Choroid plexus epithelial cell (primary cell): ENCODE measurements around the gene EMC10.
"Not testable (repeated sequence)": the region's sequence is repeated elsewhere in the genome, so short reads cannot be mapped to it uniquely, and the experiment has no call there.

Experiments used
- DNase-seq: peaks from one replicate; pipeline ENCODE4 v3.0.0-alpha.2; 2010; ENCODE audit warnings: low read depth
- H3K4me3 ChIP-seq: 2 replicates; pipeline ENCODE4 v1.5.1; 2011; ENCODE audit warnings: low read depth, mild to moderate bottlenecking, control low read depth, low read length, moderate library complexity
- CTCF ChIP-seq: conservative IDR thresholded peaks from 2 replicates; pipeline ENCODE4 v1.5.1; 2011; ENCODE audit warnings: low read depth, mild to moderate bottlenecking, control low read depth, inconsistent platforms, low read length, moderate library complexity

The EMC10 gene

GRCh38 chr19:50432221-50433028 is 43.9 kb upstream of the EMC10 start, which contains the start of gene MYBPC2:
Gene MYBPC2 (plus strand): TSS chr19:50432892. CDS start chr19:50432954, 62 bp downstream.
- peak; percentile 69 for DNase-seq
- peak within 1 kb of the TSS; percentile 63 for H3K4me3 ChIP-seq
- TF ChIP-seq CTCF, result no peak

GRCh38 chr19:50433201-50434180 is 42.8 kb upstream of the EMC10 start:
- no peak for TF ChIP-seq CTCF
- H3K4me3 ChIP-seq, result no peak overlapping the region
- no peak for DNase-seq

DNA sequence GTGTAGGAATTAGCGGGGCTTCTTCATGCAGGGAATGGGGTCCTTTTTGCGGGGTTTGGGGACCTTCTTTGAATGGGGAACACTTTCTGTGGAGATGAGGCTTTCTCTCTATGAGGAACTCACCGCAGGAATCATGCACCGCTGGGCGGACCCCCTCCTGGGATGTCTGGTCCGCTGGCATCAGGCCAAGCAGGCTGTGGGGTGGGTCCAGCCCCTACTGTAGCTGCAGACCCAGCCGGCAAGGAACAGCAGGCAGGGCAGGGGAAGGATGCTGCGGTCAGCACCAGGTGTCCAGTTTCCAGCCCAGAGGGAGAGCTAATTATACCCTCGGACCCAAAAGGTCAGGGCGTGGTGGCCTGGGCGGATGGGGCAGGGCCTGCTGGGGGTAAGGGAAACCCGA is 41.8 kb upstream of the EMC10 start:
- peak; percentile 27 for DNase-seq
- no peak for TF ChIP-seq CTCF
- H3K4me3 ChIP-seq, result no peak overlapping the region

DNA sequence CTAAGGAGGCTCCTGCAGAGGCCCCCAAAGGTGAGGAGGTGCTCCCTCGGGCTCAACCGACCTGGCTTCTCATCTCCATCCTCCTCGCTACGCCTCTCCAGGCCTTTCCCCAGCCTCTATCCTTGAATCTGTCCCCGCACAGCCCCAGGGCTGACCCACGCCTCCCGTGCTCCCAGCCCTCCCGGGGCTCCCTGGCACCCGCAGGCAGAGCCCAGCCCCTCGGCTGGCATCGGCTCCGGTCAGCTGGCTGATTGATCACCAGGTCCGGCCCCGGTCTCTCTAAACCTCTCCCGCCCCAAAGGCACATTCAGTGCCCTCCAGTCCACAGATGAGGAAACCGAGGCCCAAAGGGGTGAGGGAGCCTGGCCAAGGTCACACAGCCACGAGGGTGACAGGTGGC is 41.1 kb upstream of the EMC10 start:
- DNase-seq, result no peak
- no peak for TF ChIP-seq CTCF
- no peak overlapping the region for H3K4me3 ChIP-seq

DNA sequence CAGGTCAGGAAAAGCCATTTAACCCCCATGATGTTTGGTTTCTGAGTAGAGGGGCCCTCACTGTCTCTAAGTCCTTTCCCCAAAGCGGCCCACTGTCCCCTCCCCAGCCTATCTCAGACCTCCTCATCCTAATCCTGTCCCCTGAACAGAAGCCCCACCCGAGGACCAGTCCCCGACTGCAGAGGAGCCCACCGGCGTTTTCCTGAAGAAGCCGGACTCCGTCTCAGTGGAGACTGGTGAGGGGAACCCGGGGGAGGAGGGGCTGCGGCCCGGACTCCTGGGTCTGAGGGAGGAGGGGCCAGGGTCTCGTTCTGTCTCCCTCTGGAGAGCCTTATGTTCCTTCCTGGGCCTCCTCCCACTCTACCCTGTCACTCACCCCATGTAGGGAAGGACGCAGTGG is 40.7 kb upstream of the EMC10 start:
- no peak for DNase-seq
- H3K4me3 ChIP-seq, result no peak overlapping the region
- no peak for TF ChIP-seq CTCF

GRCh38 chr19:50437862-50438449 is 38.4 kb upstream of the EMC10 start:
- TF ChIP-seq CTCF, result no peak
- H3K4me3 ChIP-seq, result no peak overlapping the region
- no peak for DNase-seq

GRCh38 chr19:50439130-50439529 is 37.2 kb upstream of the EMC10 start:
- not testable (repeated sequence) for H3K4me3 ChIP-seq, DNase-seq
